HG02981 (cell line): ENCODE data around the gene UMAD1.

Experiments used
- ATAC-seq: cut with Tn5 transposase; IDR thresholded peaks from one replicate; pipeline ENCODE4 v1.9.1; 2021; ENCODE audit warnings: mild to moderate bottlenecking, moderate library complexity; ENCODE audit not compliant: unreplicated experiment

UMAD1 gene

DNA sequence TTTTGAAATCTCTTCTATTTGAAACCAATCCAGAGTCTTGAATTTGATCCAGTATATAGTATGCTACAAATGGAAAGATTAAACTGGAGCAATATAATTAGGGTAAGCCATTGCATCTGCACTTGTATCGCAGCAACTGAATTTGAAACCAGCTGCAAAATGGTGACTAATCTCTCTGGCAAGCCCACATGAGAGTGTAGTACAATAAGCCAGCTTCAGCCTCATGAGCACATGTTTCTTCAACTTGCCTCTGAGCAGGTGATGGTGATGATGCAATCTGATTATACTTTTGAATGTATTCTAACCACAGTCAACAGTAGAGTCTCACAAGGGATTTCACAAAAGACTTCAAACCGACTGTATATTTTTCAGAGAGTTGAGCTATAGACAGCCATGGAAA lies 78.7 kb downstream of the UMAD1 start:
- peak; percentile 97 for ATAC-seq

DNA sequence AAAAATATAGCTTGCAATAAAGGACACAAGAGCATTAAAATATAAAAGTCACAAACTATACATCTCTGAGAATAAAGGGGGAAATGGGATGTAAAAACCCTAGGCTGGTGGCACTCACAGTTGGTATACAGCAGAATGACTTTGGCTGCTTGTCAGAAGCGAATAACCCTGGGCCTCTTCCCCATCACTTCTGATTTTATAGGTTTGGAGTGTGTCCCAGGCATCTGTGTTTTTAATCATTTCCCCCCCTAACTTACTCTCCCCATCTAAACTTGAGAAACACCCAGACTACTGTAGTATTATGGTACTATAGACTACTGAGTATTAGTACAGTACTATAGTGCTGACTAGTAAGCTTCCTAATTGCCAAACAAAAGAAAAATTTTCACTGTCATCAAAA lies 79.6 kb downstream of the UMAD1 start:
- no peak for ATAC-seq

- no peak for ATAC-seq
Measured at GRCh38 chr7:7720750-7721621, 80.4 kb downstream of the UMAD1 start.

DNA sequence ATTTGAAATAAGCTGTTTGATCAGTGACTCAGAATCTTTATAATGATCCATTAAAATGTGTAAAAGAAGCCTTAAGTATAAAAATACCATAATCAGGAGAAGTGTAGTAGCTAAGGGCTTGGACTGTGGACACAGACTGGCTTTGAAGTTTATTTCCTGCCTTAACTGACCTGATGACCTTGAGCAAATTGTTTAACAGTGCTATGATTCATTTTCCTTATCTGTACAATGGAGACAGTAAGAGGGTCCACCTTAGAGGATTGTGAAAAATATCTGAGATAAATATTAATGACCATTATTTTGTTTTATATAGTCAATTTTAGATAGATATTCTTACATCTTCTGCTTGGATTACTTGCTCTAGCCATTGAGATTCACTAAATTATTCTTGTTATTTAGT lies 91.2 kb downstream of the UMAD1 start:
- ATAC-seq: no peak

DNA sequence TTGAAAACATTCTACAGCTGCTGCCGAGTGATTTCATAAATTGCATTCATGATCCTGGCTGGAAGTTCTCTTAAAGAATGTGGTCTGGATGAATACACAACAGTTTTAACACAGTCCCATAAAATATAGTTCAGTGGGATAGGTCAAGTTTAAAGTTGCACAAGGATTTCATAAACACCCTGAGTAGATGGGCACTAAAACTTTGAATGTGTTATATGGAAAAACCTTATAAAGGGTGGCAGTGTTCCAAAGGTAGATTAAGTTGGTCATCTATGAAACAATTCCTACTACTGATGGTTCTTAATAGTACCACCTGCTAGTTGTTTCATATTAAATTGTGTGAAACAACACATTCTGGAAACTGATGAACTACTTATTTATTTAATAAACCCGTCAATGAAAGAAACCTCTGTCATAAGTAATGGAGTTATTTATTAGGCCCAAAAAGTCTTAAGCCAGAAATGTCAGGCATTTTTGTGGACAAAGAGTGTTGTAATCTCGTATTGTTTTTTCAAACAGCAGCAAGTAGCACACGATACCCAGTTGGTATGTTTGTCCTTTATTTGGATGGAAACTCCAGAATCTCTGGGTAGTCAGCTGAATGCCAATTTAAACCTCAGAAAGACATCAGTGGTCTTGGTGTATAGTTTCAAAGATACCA lies 92.2 kb downstream of the UMAD1 start:
- ATAC-seq: no peak

GRCh38 chr7:7736671-7737070 lies 96.1 kb downstream of the UMAD1 start:
- ATAC-seq: no peak

DNA sequence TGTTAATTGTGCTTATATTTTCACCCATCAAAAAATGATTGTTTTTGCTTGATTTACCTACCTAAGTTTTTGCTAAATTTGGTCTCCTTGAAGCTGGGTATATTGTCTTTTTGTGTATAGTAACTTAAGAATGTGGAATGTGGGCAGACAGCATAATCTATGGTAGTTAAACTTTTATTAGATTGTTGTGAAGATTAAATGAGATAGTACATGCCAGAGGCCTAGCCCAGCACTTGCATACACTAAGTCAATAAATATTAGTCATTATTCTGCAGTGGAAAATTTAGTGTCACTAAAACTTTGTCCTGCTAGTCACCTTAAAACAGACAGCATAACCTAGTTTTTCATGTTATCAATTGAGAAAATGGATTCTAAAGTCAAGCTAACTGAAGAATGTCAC lies 97.1 kb downstream of the UMAD1 start:
- ATAC-seq: no peak

DNA sequence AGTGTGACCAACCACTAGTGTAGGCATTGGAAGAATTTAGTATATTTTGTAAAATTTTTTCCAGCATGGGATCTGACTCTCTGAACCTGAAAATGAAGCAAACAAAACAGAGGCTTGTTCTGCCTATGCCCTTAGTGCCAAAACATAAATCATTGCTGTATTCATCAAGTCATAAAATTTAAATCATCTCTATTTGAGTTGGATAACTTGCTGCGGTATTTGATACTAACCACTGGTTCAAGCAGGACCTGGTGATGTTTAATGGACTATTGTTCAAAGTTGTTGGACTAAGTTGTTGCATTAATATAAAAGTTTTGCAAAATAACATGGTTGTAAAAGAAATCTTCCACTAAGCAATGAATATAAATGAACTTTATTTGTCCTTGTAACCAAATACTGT lies 97.6 kb downstream of the UMAD1 start:
- no peak for ATAC-seq

- ATAC-seq: no peak
Measured at GRCh38 chr7:7738622-7739021, 98.1 kb downstream of the UMAD1 start.

GRCh38 chr7:7739204-7740036 lies 98.9 kb downstream of the UMAD1 start:
- ATAC-seq: no peak

GRCh38 chr7:7740037-7740355 lies 99.4 kb downstream of the UMAD1 start:
- no peak for ATAC-seq

- no peak for ATAC-seq
Measured at GRCh38 chr7:7742223-7742622, 101.7 kb downstream of the UMAD1 start.

DNA sequence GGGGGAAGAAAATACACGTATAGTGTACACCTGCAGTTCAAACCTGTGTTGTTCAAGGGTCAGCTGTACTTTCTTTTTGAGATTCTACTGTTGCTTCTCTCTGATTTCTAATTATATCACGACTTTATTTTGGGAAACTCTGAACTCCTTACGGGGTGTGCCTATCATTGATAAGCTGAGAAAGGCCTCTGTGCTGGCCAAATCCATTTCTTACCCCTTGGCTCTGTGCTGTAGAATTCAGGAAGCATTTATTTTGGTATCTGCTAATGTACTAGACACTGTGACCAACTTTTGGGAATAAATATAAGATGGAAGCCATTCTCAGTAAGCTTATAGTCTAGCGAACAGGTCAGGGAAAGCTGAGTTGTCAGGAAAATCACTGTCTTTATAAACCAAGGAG lies 104.7 kb downstream of the UMAD1 start:
- ATAC-seq: no peak

DNA sequence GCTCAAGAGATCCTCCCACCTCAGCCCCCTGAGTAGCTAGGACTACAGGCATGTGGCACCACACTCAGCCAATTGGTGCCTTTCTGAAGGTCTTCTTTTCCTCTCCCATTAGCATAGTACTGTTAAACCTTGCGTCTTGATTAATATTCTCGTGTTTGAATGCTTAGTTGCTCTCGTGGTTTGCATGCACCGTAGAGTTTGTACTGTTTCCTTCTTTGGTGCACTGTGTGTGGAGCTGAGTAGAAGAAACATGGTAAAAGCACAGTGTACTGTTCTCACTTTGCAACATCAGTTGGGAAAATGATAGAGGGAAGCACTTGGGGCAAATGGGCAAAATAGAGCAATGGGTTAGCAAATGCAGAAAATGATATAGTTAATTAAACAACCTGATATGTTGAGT lies 105.4 kb downstream of the UMAD1 start:
- no peak for ATAC-seq

GRCh38 chr7:7746458-7746857 lies 105.9 kb downstream of the UMAD1 start:
- no peak for ATAC-seq

DNA sequence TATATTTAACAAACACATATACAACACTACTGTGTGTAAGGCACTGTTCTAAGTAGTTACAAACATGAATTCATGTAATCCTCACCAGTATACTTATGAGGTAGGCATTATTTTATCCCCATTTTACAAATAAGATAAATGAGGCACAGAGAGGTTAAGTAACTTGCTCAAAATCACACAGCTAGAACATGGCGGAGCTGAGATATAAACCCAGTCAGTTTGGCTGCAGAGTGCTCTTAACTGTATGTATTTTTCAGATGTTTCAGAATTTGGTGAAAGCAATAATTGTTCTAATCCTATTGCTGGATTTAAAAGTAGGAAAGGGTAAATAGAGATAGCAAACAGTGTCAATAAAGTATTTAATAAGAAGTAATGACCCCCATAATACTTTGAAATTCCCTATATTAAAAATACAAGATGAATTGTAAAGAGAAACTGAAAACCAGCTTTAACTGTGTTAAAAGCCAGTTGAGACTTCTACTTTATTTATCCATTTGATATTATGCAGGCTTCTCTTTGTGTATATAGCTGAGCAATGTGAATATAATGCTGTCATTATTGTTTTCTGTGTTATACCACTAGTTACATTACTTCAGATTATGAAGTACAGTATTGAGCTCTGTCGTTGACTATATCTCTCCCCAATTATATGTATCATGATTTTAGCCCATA lies 110.2 kb downstream of the UMAD1 start:
- no peak for ATAC-seq

- no peak for ATAC-seq
Measured at GRCh38 chr7:7751243-7752092, 110.9 kb downstream of the UMAD1 start.

DNA sequence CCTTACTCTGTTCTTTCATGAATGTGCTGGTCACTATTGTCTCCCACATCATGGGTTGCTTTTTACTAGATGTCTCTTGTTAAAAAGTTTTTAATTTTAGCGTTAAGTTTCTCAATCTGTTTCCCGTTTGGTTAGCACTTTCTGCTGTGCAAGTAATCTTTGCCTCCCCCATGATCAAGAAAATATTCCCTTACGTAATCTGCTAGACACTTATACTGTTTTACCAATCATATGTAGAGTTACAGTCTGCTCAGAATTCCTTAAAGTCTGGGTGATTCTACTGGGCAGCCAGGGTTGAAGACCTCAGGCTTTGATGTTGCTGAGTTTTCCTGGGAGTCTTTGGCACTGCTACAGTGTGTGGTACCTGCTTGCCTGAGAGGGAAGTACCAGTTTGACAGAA lies 116.0 kb downstream of the UMAD1 start:
- no peak for ATAC-seq

DNA sequence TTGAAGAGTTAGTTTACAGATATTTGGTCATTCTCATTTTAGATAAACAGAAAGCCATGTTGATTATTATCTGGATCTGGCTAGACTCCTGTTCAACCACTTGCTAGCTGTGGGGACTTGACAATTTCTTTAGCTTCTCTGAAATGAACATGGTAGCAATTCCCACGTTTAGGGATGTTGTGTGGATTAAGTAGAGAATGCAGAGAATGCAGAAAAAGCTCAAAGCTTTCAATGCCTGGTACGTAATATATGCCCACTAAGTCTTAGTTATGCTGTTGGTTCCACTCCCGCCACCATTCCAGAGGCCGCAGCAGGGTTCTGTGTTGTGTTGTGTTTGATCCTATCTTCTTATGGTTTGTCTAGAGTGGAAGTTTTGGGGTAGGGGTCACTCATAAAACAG lies 117.0 kb downstream of the UMAD1 start:
- no peak for ATAC-seq

DNA sequence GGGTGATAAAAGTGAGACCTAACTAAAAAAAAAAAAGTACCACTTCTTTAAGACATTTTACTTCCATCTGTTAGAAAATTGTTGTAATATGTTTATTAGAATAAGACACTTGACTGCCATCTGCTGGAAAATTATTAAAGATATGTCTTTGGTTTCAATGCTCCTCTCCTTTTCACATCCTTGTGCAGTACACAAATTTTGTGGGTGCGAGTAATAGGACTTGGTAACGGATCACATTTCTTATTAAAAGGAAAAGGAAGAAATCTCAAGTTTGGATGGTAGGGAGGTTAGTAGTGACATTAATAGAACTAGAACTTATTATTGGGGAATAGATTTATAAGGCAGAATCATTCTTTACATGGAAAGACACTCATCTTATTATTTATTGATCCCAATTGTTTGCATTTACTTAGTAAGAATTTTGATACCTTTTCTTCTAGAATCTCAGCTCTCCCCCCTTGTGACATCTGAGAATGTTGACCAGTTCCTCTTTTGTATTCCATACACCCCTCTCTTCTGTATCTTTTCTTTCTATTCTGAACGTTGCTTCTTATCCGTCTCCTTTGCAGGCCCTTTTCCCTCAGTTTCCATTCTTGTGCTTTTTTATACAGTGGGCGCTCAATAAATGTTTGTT lies 120.9 kb downstream of the UMAD1 start:
- no peak for ATAC-seq
